GM18868 (cell line): ENCODE results near the gene PLAC1.

Source experiments
- ATAC-seq: cut with Tn5 transposase; IDR thresholded peaks from one replicate; pipeline ENCODE4 v1.9.1; 2021; ENCODE audit warnings: mild to moderate bottlenecking, moderate library complexity; ENCODE audit not compliant: unreplicated experiment

PLAC1 gene

GRCh38 chrX:134671294-134671693 is 13.0 kb upstream of the PLAC1 start:
- no peak for ATAC-seq

GRCh38 chrX:134670134-134670924 is 12.1 kb upstream of the PLAC1 start:
- ATAC-seq = no peak

- no peak for ATAC-seq
These were observed 11.3 kb upstream of the PLAC1 start for GRCh38 chrX:134669378-134670098.

- no peak for ATAC-seq
These were observed 5.9 kb upstream of the PLAC1 start for GRCh38 chrX:134664202-134664601.

GRCh38 chrX:134661295-134661694 is 3.0 kb upstream of the PLAC1 start:
- ATAC-seq = no peak

- no peak for ATAC-seq
These were observed 2.4 kb upstream of the PLAC1 start for GRCh38 chrX:134660627-134661026.

- ATAC-seq = no peak
These were observed 1.5 kb upstream of the PLAC1 start for GRCh38 chrX:134659761-134660160.

GRCh38 chrX:134658760-134659023 is 421 bp upstream of the PLAC1 start:
- no peak for ATAC-seq

GRCh38 chrX:134654398-134655012 is 3.8 kb downstream of the PLAC1 start:
- no peak for ATAC-seq

- no peak for ATAC-seq
These were observed 4.4 kb downstream of the PLAC1 start for GRCh38 chrX:134653835-134654234.

- no peak for ATAC-seq
These were observed 7.6 kb downstream of the PLAC1 start for GRCh38 chrX:134650701-134651100.

GRCh38 chrX:134649770-134650169 is 8.5 kb downstream of the PLAC1 start:
- no peak for ATAC-seq

- no peak for ATAC-seq
These were observed 10.8 kb downstream of the PLAC1 start for GRCh38 chrX:134647477-134647877.

- ATAC-seq = no peak
These were observed 11.6 kb downstream of the PLAC1 start for GRCh38 chrX:134646691-134647090.

- ATAC-seq = no peak
These were observed 12.2 kb downstream of the PLAC1 start for GRCh38 chrX:134645936-134646543.

GRCh38 chrX:134642386-134642785 is 15.9 kb downstream of the PLAC1 start:
- no peak for ATAC-seq

GRCh38 chrX:134641346-134641745 is 16.9 kb downstream of the PLAC1 start:
- ATAC-seq = no peak

GRCh38 chrX:134640914-134641313 is 17.4 kb downstream of the PLAC1 start:
- no peak for ATAC-seq

GRCh38 chrX:134636851-134637250 is 21.4 kb downstream of the PLAC1 start:
- ATAC-seq = no peak

- ATAC-seq = peak; percentile 90
These were observed 23.6 kb downstream of the PLAC1 start for GRCh38 chrX:134634691-134635090.

- no peak for ATAC-seq
These were observed 24.4 kb downstream of the PLAC1 start for GRCh38 chrX:134633832-134634231.

GRCh38 chrX:134633394-134633793 is 24.9 kb downstream of the PLAC1 start:
- no peak for ATAC-seq
